NCI-H446 treated with DMSO at 0.1 percent for 48 hours (cell line): ENCODE measurements around the gene BEAN1.

Experiments
- DNase-seq: peaks from one replicate; lab custom pipeline; 2025; lab: John Stamatoyannopoulos, UW

Gene BEAN1

DNA sequence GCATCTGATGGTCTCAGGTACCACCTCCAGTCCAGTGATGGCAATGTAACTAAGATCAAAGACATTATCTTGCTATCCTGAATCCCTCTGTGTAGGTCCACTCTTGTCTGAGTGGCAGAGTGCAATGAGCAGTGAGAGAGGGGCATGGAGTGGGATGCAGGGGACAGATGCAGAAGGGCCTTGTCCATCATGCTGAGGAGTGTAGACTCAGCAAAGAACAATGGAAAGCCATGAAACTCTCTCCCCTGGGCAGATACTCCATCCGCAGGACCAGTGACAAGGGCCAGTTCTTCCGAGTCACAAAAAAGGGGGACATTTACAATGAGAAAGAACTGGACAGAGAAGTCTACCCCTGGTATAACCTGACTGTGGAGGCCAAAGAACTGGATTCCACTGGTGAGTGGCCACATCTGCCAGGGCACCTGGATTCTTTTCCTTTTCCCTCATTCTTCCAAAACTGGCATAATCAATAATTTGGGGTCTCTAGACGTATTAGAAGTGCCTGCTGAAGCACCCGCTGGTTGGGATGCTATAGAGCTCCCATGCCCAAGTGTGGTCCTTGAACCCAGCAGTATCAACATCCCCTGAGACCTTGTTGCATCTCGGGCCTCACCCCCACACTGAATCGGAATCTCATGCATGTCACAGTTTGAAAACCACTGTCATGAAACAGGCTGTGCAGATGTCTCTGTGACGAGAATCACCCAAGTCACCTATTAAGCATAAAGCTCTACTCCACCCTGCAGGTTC lies 31.1 kb upstream of the BEAN1 start:
- DNase-seq, result no peak

DNA sequence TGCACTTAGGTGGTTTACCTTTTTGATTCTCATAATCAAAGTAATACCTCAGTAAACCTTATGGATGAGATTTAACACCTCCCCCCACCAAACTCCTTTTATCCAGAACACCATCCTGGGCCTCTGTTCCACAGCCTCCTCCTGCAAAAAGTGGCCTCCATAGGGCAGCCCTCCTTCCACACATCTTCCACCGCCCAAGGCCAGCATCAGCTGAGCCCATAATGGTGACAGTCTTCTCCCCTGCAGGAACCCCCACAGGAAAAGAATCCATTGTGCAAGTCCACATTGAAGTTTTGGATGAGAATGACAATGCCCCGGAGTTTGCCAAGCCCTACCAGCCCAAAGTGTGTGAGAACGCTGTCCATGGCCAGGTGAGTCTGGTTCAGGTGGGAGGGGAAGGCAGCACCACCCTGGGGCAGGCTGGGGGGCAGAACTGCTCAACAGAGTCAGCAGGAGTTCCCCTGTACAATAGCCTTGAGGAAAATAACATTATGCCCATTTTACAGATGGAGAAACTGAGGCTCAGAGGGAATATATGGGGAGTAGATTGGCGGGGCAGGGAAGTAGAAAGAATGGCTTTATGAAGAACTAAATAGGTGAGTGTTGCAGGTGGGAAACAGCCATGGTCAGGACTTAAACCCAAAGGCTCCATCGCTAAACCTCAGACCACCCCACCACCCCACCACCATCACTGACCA lies 29.2 kb upstream of the BEAN1 start:
- no peak for DNase-seq

DNA sequence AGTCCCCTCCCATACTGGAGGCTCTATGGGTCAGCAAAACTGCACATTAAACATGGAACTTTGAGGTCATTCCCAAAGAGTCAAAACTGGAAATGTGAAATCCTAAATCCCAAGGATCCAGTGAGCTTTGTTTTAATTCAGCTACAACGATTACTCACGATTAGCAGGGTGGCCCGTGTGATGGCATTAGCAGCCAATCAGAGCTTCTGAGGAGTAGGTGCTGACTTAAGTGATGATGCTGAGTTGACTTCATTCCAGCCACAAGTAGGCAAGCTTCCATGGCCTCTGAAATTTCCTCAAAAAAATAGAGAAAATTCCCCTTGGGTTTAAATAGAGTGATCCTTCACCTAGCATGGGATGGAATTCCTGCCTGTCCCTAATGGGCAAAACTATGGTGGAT lies 28.1 kb upstream of the BEAN1 start:
- DNase-seq, result no peak

DNA sequence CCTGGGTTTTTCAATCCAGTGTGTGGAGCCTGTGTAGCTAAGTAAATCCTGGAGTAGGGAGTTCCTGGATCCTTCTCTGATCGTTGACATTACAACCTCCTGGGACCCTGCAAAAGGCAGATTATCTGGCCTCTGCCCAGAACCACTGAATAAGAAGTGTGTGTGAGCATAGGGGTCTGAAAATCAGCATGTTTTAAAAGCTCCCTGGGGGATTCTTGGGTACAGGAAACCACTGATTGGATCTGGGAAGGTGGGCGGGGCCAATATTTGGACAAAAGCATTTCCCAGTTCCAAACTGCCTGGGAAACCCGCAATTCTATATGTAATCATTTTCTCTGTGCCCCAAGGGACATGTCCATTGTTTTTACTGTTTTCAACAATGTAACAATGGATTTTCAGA lies 27.2 kb upstream of the BEAN1 start:
- no peak for DNase-seq

DNA sequence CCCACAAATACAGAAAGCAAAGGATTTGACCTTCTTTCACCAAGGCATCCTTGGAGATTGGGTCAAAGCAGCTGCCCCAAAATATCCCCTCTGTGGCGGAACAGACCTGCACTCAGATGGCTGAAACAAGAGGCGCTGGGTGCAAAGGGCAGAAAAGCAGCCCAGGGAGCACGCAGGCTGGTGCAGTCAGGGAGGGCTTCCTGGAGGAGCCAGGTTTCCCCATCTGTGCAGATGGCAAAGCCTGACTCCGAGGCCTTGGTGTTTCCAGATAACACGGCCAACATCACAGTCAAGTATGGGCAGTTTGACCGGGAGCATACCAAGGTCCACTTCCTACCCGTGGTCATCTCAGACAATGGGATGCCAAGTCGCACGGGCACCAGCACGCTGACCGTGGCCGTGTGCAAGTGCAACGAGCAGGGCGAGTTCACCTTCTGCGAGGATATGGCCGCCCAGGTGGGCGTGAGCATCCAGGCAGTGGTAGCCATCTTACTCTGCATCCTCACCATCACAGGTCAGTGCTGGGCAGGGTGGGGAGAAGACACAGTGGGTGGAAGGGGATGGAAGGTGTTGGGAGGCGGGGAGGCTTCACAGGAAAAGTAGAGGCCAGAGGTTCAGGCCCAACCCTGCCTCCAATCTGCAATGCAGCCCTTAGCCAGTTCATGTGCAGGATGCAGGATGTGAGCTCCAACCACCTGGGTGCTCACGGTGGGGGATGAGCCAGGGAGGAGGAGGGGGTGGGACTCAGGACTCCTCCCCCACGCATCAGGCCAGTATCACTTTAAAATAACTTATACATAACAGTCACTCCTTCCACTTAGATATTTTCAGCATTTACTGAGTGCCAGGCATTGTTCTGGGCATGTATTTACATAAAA lies 26.4 kb upstream of the BEAN1 start:
- DNase-seq, result no peak

DNA sequence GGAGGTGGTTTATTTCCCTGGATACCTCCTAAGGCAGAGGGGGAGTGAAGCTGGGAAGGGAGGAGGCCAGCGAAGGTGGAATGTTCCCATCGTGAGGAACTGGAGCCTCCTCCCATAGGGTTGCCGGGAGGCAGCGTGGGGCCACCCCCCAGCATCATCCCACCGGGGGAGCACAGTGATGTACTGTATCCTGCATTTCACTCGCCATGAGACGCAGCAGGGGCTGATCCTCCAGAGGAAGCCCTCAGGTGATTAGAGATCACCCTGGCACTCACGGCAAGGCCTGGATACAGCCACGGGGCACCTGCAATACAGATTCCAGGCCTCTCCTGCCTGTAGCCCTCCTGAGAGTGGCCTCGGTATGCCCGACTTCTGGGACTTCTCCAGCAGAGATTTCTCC lies 25.5 kb upstream of the BEAN1 start:
- DNase-seq, result no peak

DNA sequence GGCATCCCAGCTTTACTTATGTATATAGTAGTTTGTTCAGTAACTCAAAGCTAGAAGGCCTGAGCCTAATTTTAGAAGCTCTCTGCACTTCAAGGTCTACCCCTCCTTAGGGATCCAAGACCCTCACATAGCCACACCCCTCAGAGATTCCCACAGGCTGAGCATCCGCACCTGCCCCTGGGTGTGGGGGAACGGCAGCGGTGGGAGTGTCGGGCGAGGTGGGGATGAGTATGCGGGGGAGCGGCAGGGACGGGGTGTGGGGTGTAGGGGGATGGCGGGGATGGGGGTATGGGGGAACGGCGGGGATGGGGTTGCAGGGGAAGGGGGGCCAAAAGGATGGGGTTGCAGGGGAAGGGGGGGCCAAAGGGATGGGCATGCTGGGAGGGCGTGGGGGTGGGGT lies 24.9 kb upstream of the BEAN1 start:
- DNase-seq, result no peak

DNA sequence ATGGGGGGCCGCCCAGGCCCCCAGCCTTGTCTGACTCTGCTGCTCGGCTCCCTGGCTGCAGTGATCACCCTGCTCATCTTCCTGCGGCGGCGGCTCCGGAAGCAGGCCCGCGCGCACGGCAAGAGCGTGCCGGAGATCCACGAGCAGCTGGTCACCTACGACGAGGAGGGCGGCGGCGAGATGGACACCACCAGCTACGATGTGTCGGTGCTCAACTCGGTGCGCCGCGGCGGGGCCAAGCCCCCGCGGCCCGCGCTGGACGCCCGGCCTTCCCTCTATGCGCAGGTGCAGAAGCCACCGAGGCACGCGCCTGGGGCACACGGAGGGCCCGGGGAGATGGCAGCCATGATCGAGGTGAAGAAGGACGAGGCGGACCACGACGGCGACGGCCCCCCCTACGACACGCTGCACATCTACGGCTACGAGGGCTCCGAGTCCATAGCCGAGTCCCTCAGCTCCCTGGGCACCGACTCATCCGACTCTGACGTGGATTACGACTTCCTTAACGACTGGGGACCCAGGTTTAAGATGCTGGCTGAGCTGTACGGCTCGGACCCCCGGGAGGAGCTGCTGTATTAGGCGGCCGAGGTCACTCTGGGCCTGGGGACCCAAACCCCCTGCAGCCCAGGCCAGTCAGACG lies 24.4 kb upstream of the BEAN1 start:
- no peak for DNase-seq

DNA sequence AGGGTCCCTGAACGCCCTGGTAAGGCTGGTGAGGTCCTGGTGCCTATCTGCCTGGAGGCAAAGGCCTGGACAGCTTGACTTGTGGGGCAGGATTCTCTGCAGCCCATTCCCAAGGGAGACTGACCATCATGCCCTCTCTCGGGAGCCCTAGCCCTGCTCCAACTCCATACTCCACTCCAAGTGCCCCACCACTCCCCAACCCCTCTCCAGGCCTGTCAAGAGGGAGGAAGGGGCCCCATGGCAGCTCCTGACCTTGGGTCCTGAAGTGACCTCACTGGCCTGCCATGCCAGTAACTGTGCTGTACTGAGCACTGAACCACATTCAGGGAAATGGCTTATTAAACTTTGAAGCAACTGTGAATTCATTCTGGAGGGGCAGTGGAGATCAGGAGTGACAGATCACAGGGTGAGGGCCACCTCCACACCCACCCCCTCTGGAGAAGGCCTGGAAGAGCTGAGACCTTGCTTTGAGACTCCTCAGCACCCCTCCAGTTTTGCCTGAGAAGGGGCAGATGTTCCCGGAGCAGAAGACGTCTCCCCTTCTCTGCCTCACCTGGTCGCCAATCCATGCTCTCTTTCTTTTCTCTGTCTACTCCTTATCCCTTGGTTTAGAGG lies 23.5 kb upstream of the BEAN1 start:
- DNase-seq, result no peak

DNA sequence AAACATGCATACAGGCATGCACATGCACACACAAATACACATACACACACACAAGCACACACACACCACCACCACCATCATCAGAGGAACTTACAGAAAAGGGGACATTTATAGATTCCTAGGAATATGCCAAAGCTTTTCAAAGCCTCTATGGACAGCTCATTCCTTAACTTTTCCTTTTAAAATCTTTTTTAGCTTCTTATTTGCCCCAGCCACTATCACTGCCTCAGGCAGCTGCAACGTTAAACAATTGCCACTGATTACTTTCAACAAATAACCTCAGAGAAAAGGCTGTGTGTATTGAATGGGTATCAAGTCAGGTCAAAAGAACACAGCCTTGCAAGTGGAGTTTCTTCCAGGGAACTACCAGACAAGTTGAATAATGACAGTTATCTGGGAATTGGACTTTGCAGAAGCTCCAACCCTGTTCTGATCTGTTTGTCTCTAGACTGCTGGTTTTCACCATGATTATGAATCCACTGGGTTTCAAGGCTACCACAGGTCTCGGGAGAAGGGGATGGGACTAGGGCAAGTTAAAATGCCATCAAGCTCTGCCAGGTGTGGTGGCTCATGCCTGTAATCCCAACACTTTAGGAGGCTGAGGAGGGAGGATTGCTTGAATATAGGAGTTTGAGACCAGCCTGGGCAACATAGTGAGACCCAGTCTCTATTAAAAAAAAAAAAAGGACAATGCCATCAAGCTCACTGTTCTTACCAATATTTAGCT lies 21.9 kb upstream of the BEAN1 start:
- no peak for DNase-seq

DNA sequence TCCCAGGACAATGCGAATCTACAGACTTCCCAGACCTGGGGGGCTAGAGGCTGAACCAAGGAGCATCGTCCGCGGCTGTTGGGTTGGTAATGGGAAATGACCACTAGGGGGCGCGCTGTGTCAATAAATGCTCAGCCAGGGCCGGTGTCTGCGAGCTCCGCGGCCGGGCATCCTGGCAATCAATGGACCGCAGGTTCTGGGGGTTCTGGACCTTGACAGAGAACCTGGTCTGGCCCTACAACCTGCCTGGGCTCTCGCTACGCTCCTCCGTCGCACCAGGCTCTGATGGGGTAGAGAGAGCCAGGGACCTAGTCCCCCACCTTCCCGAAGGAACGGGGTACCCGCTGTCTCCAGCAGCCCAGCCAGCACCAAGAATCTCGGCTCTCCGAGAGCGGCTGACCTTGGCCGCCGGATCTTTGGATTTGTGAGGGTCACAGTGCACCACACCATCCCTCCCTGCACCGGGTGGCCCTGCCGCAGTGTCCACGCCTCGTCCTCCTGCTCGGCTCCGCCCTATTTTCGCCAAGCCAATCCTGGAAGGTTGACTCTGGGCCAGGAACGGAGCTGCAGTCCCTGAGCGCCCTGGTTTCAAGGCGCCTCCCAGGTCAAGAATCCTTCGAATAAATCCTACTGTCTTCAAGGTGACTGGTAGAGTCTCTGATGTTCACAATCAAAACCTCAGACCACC lies 20.4 kb upstream of the BEAN1 start:
- DNase-seq, result peak; percentile 6

DNA sequence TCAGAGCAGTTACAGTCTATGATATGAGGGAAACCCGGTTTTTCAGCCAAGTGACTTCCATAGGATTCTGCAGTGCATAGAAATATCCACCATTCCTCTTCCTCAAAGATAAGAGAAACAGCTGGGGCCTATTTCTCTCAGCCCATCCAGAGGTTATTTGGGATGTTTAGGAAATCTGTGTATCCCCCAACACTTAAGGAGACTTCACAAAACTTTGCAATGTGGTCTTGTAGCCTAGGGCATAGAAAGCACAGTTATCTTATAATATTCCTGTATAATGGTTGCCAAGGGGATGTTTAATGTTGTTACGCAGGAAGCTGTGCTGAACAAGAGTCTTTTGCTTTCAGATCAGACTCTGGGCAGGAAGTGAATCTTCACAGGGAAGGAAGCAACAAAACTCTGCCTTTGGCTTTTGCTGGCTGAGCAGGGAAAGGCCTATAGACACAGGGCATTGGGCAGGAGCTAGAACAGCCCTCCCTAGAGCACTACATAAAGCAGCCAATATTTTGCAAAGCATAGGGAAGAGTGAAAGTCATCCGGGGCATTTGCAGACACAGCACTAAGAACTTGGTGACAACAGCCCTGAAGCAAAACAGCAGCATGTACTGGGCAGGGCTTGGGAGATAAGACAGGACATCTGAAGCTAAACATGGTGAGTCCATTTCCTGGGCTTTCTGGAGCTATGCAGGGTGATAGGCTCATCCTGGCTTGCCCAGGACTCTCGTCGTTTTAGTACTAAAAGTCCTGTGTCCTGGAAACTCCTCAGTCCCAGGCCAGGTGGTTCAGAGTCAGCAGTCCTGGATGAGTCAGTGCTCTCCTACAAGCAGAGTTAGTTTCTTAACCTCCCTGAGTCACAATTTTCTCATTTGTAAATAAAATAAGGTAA lies 18.7 kb upstream of the BEAN1 start:
- no peak for DNase-seq

DNA sequence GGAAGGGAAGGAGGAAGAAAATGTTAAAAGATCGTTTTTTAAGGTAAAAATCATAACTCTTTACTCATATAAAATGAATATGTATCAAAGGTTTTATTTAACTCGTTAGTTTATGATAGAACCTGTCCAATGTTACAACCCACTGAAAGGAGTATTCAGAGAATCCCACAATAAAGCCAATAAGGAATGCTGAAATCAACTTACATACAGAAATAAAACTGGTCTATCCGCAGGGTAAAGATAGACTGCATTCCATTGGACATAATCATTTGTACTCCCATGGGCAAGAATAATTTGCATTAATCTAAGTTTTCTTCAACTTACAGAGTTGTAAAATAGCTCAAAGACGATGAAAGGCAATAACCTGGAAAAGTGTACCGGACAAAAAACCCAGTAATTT lies 17.9 kb upstream of the BEAN1 start:
- no peak for DNase-seq

DNA sequence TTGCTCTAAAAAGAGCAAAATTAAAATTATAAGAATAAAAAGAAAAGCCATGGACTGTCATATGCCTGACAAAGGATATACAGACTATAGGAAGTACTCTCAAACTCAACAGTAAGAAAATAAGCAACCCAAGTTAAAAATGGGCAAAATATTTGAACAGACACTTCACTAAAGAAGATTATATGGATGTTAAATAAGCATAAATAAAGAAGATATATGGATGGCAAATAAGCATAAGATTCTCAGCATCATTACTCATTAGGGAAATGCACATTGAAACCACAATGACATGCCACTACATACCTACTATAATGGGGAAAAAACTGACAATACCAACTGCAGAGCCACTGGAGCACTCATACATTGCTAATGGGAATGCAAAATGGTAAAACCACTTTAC lies 14.9 kb upstream of the BEAN1 start:
- DNase-seq, result no peak

DNA sequence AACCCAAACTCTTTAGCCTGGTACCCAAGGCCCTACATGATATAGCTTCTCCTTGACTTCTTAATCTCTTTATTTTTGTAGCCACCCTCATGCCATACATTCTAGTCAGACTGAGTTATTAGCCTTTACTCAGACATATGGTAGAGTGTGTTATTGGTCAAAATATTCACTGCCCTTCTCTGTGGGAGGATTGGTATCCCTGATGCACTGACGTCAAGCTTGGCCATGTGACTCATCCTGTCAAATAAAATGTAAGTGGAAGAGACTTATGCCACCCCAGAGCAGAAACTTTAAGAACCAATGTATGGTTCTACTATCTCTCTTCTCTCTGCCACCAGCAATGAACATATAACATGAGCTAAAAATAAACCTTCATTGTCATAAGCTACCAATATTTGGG lies 12.2 kb upstream of the BEAN1 start:
- no peak for DNase-seq

DNA sequence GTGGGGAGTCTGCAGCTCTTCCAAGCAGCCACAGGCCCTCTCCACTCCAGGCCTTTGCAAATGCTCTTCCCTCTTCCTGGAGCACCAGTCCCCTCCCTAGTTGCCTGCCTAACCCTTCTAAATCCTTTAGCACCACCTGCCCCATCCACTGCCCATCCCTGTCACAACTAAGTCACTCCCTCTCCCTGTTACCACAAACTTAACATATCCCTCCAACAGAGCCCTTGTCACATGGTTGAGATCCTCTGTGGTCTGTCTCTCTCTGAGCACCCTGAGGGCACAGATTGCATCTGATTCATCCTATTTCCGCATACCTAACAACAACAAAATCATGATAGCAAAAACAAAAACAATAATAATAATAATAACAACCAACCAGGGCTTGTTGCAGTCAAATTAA lies 11.0 kb upstream of the BEAN1 start:
- DNase-seq, result no peak

DNA sequence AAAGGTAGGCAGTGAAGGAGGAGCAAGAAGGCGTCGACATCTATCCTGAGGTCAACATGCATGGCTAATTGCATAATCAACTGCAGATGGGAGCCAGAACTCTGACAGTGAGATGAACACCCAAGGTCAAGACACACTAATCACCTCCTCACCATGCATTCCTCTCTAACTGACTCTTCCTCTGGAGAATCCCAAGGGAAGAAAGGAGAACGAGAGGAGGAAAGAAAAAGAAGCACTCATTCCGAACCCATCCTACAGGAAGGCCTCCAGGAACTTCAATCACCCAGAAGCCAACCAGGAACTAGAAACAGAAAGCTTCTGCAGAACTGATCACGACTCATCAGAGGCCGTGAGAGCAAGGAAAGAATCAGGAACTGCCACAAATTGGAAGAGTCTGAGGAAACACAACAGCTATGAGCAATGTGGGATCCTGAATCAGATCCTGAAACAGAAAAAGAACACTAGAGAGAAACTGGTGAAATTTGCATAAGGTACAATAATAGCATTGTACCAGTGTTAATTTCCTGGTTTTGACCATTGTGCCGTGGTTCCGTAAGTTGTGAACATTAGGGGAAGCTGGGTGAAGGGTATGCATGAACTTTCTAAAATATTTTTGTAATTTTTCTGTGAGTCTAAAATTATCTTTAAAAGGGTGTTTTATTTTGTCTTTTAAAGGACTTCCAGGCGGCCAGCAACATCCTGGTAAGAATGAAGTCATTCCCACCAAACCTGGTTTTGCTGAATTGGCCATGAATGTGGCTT lies 10.0 kb upstream of the BEAN1 start:
- no peak for DNase-seq

DNA sequence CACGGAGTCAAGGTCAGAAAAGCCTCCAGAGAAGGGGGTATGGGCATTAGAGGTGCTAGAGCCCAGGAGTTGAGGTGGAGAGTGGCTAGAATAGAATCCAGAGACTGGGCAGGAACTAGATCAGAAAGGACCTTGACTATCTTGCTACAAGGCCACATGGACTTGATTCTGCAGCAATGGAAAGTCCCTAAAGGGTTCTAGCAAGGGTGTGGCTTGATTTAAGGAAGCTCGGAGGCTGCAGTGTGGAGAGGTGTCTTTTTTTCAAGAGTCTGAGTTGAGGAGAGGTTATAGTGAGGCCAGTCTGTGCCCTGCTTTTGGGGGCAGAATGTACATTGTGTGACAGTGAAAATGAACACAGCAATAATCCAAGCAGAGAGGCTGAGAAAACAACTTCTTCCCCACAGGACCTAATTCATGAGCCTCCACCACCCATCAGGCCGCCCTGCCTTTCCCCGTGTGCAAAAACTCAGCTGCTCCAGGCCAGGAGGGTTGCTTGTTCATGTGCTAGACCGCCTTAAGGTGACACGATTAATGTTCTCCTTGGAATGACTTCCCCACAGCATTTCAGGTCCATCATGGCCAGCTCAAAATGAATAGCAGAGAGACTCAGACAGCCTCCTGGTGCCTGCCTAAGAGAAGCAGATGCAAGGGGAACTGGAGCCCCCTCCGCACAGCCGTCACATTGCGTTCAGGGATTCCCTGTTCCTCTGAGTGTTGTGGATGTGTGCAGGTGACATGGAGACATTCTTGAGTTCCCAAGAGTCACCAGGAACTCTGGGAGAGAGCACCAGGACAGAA lies 8.7 kb upstream of the BEAN1 start:
- no peak for DNase-seq
